NCI-H2029 treated with DMSO at 0.1 percent for 48 hours (cell line): ENCODE data around the gene DCDC2C.

ENCODE experiments used
- DNase-seq: peaks from one replicate; lab custom pipeline; 2025; lab: John Stamatoyannopoulos, UW

Gene DCDC2C

DNA sequence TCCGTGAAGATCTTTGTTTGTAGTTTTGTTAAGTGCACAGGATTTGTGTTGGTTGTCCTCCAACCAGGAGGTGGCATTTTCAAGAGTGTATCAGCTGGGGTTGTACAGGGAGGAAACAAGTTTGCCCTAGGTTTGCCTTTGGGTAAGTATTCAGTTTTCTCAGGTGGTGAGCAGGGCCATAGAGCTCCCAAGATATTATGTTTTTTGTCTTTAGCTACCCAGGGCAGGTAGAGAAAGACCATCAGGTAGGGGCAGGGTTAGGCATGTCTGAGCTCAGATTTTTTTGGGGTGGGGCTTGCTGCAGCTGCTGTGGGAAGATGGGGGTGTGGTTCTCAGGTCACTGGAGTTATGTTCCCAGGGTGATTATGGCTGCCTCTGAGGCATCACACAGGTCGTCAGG lies 191.6 kb downstream of the DCDC2C start:
- no peak for DNase-seq
